ENCODE measurements around the gene FMNL2. TPM values are rescaled to one million over a fixed set of nuclear protein-coding genes. Genes with fewer than 3 reads are reported as not detected.

Gene FMNL2
- total RNA-seq, 1 experiment from 2014 or later: 29.0 TPM

GRCh38 chr2:152334701-152335015 is 316 bp upstream of the FMNL2 start:
- Histone ChIP-seq H3K9me3 (ENCODE audit: insufficient read depth, low read depth) (no peaks in the 10 kb centered on the region), H3K4me3 (peak overlapping the region; percentile 94), H2AFZ (peak overlapping the region; percentile 97), H3K4me2 (peak overlapping the region; percentile 94), H3F3A (ENCODE audit: insufficient read depth, low read depth) (0 out of 2 replicates have a peak, but pooled peaks cover 4% of the 10 kb centered on the region), H3K27ac (no peak overlapping the region), H4K20me1 (ENCODE audit: insufficient read depth) (0 out of 2 replicates have a peak, but pooled peaks cover 10% of the 10 kb centered on the region), H3K36me3 (ENCODE audit: low read depth) (no peaks in the 10 kb centered on the region), H3K27me3 (ENCODE audit: insufficient read depth, low read depth) (no peaks in the 10 kb centered on the region), H3K9me2 (ENCODE audit: insufficient read depth) (no peaks in the 10 kb centered on the region), H3K4me1 (replicated peaks; ENCODE audit: insufficient read depth) (peaks cover 28% of the 10 kb centered on the region), H3K79me2 (ENCODE audit: low read depth) (peaks cover 43% of the 10 kb centered on the region)
- TF ChIP-seq, protein P1, sequence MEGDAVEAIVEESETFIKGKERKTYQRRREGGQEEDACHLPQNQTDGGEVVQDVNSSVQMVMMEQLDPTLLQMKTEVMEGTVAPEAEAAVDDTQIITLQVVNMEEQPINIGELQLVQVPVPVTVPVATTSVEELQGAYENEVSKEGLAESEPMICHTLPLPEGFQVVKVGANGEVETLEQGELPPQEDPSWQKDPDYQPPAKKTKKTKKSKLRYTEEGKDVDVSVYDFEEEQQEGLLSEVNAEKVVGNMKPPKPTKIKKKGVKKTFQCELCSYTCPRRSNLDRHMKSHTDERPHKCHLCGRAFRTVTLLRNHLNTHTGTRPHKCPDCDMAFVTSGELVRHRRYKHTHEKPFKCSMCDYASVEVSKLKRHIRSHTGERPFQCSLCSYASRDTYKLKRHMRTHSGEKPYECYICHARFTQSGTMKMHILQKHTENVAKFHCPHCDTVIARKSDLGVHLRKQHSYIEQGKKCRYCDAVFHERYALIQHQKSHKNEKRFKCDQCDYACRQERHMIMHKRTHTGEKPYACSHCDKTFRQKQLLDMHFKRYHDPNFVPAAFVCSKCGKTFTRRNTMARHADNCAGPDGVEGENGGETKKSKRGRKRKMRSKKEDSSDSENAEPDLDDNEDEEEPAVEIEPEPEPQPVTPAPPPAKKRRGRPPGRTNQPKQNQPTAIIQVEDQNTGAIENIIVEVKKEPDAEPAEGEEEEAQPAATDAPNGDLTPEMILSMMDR (conservative IDR thresholded peaks at IDR 0.05): no peak
- TF ChIP-seq EZH2 (IDR thresholded peaks at IDR 0.05; ENCODE audit: low read depth): no peak
- DNase-seq: no peak
- ChIA-PET CTCF (no interaction called here), POLR2A (ENCODE audit: unreplicated experiment) (no interaction called here)
- no TSS peak for BruUV-seq (replicated peaks)
- intact Hi-C loops (cut with micrococcal nuclease; ENCODE audit: unreplicated experiment): loop anchor here (1.0 to 5.0 kb wide), 6 partner anchors 73 to 293 kb away; no protein-coding TSS in a partner anchor

DNA sequence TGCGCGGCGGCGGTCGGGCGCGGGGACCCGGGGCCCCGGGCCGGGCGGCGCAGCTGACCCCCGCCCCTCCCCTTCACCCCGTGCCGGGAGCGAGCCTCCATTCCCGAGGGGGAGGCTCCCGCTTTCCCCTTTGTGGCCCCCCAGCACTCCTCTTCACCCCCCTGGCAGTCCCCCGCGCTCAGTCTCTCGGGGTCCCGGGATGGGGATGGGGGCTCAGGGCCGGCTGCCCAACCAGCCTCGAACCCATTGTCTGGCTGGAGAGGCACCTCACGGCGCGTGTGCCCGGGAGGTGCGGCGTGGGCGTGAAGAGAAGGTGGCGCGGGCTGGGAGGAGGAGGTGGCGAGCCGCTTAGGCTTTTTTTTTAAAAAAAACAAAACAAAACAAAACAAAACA is 748 bp downstream of the FMNL2 start:
- ChIA-PET POLR2A (ENCODE audit: unreplicated experiment) (interaction anchor here (1.1 kb wide), 1 partner anchor 79 kb away, joined by 4 read pairs; no protein-coding TSS in a partner anchor), CTCF (interaction anchor here (0.6 to 0.7 kb wide), 2 partner anchors 129 to 1209 kb away, joined by 5 to 9 read pairs; no protein-coding TSS in a partner anchor)
- no peak for DNase-seq
- Histone ChIP-seq H3F3A (ENCODE audit: insufficient read depth, low read depth) (0 out of 2 replicates have a peak, but pooled peaks cover 4% of the 10 kb centered on the region), H3K27ac (peak overlapping the region; percentile 35), H4K20me1 (ENCODE audit: insufficient read depth) (0 out of 2 replicates have a peak, but pooled peaks cover 10% of the 10 kb centered on the region), H3K36me3 (ENCODE audit: low read depth) (no peaks in the 10 kb centered on the region), H2AFZ (peak overlapping the region; percentile 97), H3K4me3 (peak overlapping the region; percentile 94), H3K27me3 (ENCODE audit: insufficient read depth, low read depth) (no peaks in the 10 kb centered on the region), H3K4me1 (replicated peaks; ENCODE audit: insufficient read depth) (peaks cover 29% of the 10 kb centered on the region), H3K9me2 (ENCODE audit: insufficient read depth) (no peaks in the 10 kb centered on the region), H3K9me3 (ENCODE audit: insufficient read depth, low read depth) (no peaks in the 10 kb centered on the region), H3K4me2 (peak overlapping the region; percentile 94), H3K79me2 (ENCODE audit: low read depth) (peaks cover 54% of the 10 kb centered on the region)
- no TSS peak for BruUV-seq (replicated peaks)
- intact Hi-C loops (cut with micrococcal nuclease; ENCODE audit: unreplicated experiment): loop anchor here (1.0 to 5.0 kb wide), 6 partner anchors 72 to 292 kb away; no protein-coding TSS in a partner anchor
- no peak for TF ChIP-seq EZH2 (IDR thresholded peaks at IDR 0.05; ENCODE audit: low read depth)
- TF ChIP-seq, protein P1 (conservative IDR thresholded peaks at IDR 0.05): no peak; the same call in 1 of the 2 replicates

DNA sequence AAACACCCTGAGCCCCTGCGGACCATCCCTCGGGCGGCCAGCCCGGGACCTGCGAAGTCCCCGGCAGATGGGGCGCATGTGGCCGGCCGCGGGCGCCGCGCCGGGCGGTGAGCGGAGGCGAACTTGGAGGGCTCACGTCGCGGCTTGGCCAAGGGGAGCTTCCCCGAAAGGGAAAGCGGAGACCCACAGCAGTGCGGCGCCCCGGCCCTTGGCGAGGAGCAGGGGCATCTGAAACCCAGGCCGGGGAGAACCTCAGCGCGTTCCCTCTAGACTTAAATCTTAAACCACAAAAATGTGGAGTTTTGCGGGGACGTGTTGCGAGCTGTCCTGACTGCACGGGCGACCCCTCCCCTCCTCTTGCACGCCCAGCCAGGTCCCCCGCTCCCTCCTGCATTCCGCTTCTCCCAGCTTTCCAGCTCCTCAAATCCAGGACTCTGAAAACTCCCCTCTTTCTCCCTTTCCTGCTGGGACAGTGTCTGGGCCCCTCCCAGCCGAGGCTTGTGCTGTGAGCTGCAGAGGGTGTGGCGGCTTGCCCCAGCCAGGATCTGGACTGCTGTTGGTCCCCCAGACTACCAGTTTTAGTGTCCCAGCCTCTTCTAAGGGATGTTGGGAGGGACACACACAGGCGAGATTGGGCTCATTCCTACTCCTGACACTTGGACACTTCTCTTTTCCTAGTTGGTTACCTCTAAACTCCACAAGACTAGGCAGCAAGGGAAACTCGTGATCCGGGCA is 1.3 kb downstream of the FMNL2 start:
- H3K27ac ChIP-seq: peak overlapping the region; percentile 35
- no TSS peak for BruUV-seq (replicated peaks)
- peaks cover 29% of the 10 kb centered on the region for H3K4me1 ChIP-seq (replicated peaks; ENCODE audit: insufficient read depth)
- no peak for TF ChIP-seq EZH2 (IDR thresholded peaks at IDR 0.05; ENCODE audit: low read depth)
- TF ChIP-seq, protein P1 (conservative IDR thresholded peaks at IDR 0.05): no peak
- H3K9me2 ChIP-seq (ENCODE audit: insufficient read depth): no peaks in the 10 kb centered on the region
- H3K79me2 ChIP-seq (ENCODE audit: low read depth): peaks cover 59% of the 10 kb centered on the region
- H3K4me2 ChIP-seq: peak overlapping the region; percentile 94
- ChIA-PET POLR2A (ENCODE audit: unreplicated experiment) (interaction anchor here (0.6 to 1.1 kb wide), 3 partner anchors 78 to 203 kb away, joined by 4 to 8 read pairs (median 4); no protein-coding TSS in a partner anchor), CTCF (interaction anchor here (0.6 to 0.7 kb wide), 2 partner anchors 129 to 1208 kb away, joined by 5 to 9 read pairs; no protein-coding TSS in a partner anchor)
- peak overlapping the region; percentile 94 for H3K4me3 ChIP-seq
- intact Hi-C loops (cut with micrococcal nuclease; ENCODE audit: unreplicated experiment): loop anchor here (5.0 kb wide), 4 partner anchors 71 to 291 kb away; no protein-coding TSS in a partner anchor
- no peaks in the 10 kb centered on the region for H3K36me3 ChIP-seq (ENCODE audit: low read depth)
- H4K20me1 ChIP-seq (ENCODE audit: insufficient read depth): 0 out of 2 replicates have a peak, but pooled peaks cover 10% of the 10 kb centered on the region
- DNase-seq: peak; percentile 41
- H2AFZ ChIP-seq: peak overlapping the region; percentile 97
- H3K9me3 ChIP-seq (ENCODE audit: insufficient read depth, low read depth): no peaks in the 10 kb centered on the region
- H3F3A ChIP-seq (ENCODE audit: insufficient read depth, low read depth): 0 out of 2 replicates have a peak, but pooled peaks cover 4% of the 10 kb centered on the region
- no peaks in the 10 kb centered on the region for H3K27me3 ChIP-seq (ENCODE audit: insufficient read depth, low read depth)

Measured in PC-9 (cell line).